DND-41 (cell line): Measurements from ENCODE around the gene FNDC3B.

Experiments
- ATAC-seq: fragments of 200-7000 bp; cut with Tn5 transposase; 3 replicates; pipeline ENCODE4 v1.9.1; 2021; ENCODE audit warnings: low read depth; ENCODE audit not compliant: insufficient read depth
- DNase-seq: peaks from one replicate; pipeline ENCODE4 v3.0.0-alpha.2; 2020
- H2AFZ ChIP-seq: 2 replicates; pipeline ENCODE4 v1.6.0; 2012; ENCODE audit warnings: low read depth, low read length
- H3K27ac ChIP-seq: 2 replicates; pipeline ENCODE4 v1.5.1; 2012; ENCODE audit warnings: low read length, inconsistent platforms
- H3K27me3 ChIP-seq: fragments of 200-600 bp; sonication (generic); 2 replicates; pipeline ENCODE4 v1.6.0; 2012; ENCODE audit warnings: low read length, mild to moderate bottlenecking, inconsistent platforms; ENCODE audit not compliant: insufficient read depth, poor library complexity
- H3K36me3 ChIP-seq: 2 replicates; pipeline ENCODE4 v1.5.1; 2012; ENCODE audit warnings: low read length, inconsistent platforms; ENCODE audit not compliant: insufficient read depth
- H3K4me1 ChIP-seq: 2 replicates; pipeline ENCODE4 v1.5.1; 2012; ENCODE audit warnings: mild to moderate bottlenecking, low read length; ENCODE audit not compliant: insufficient read depth
- H3K4me2 ChIP-seq: 2 replicates; pipeline ENCODE4 v1.6.0; 2012; ENCODE audit warnings: mild to moderate bottlenecking, moderate library complexity, low read length, inconsistent platforms; ENCODE audit not compliant: insufficient read depth
- H3K4me3 ChIP-seq, 2 experiments: fragments of 200-600 bp in 1 of 2; shearing (Covaris generic) in 1 of 2; 2 replicates each; pipeline ENCODE4 v1.5.1; 2012 to 2016; ENCODE audit warnings: inconsistent platforms in 2 of 2, low read length in 2 of 2, mild to moderate bottlenecking in 2 of 2, low read depth in 1 of 2, moderate library complexity in 1 of 2
- H3K79me2 ChIP-seq: 2 replicates; pipeline ENCODE4 v1.6.0; 2012; ENCODE audit warnings: low read length, inconsistent platforms; ENCODE audit not compliant: insufficient read depth
- H3K9ac ChIP-seq: 2 replicates; pipeline ENCODE4 v1.6.0; 2012; ENCODE audit warnings: low read depth, mild to moderate bottlenecking, inconsistent platforms, low read length, moderate library complexity
- H3K9me3 ChIP-seq: 2 replicates; pipeline ENCODE4 v1.5.1; 2012; ENCODE audit warnings: low read length, moderate library complexity, mild to moderate bottlenecking, inconsistent platforms; ENCODE audit not compliant: insufficient read depth, severe bottlenecking
- H4K20me1 ChIP-seq: 2 replicates; pipeline ENCODE4 v1.6.0; 2012; ENCODE audit warnings: low read length; ENCODE audit not compliant: insufficient read depth
- CTCF ChIP-seq: IDR thresholded peaks from 2 replicates; pipeline ENCODE4 v1.5.1; 2012; ENCODE audit warnings: borderline replicate concordance, low read length, moderate library complexity, mild to moderate bottlenecking; ENCODE audit not compliant: poor library complexity, severe bottlenecking; ENCODE audit errors: extremely low read depth
- EZH2 ChIP-seq: IDR thresholded peaks from 3 replicates; pipeline ENCODE4 v1.6.1; 2012; ENCODE audit warnings: borderline replicate concordance, low read depth, mild to moderate bottlenecking, moderate library complexity, low read length, inconsistent platforms; ENCODE audit not compliant: severe bottlenecking

The FNDC3B gene

GRCh38 chr3:172137287-172138192 lies 98.2 kb downstream of the FNDC3B start:
- H3K79me2 ChIP-seq: no peaks in the 10 kb centered on the region
- no peak overlapping the region for H3K4me3 ChIP-seq
- no peaks in the 10 kb centered on the region for H4K20me1 ChIP-seq
- no peaks in the 10 kb centered on the region for H3K9me3 ChIP-seq
- H3K4me2 ChIP-seq: no peak overlapping the region
- H3K9ac ChIP-seq: no peak overlapping the region
- H3K36me3 ChIP-seq: no peaks in the 10 kb centered on the region
- no peak overlapping the region for H2AFZ ChIP-seq
- DNase-seq: no peak
- peaks cover 5% of the 10 kb centered on the region; the same call in 1 of the 2 replicates for H3K4me1 ChIP-seq
- ATAC-seq: no peak
- H3K27me3 ChIP-seq: no peaks in the 10 kb centered on the region
- no peak overlapping the region for H3K27ac ChIP-seq
- no peak for TF ChIP-seq CTCF
- no peak for TF ChIP-seq EZH2

- TF ChIP-seq CTCF (no peak), EZH2 (no peak)
- H3K4me1 ChIP-seq: peaks cover 5% of the 10 kb centered on the region; the same call in 1 of the 2 replicates
- H3K4me2 ChIP-seq: no peak overlapping the region
- no peak overlapping the region for H2AFZ ChIP-seq
- H3K27me3 ChIP-seq: no peaks in the 10 kb centered on the region
- no peaks in the 10 kb centered on the region for H3K9me3 ChIP-seq
- no peaks in the 10 kb centered on the region for H3K36me3 ChIP-seq
- no peaks in the 10 kb centered on the region for H4K20me1 ChIP-seq
- ATAC-seq (no peak; the same call in 2 of the 3 replicates), DNase-seq (no peak)
- H3K79me2 ChIP-seq: no peaks in the 10 kb centered on the region
- no peak overlapping the region for H3K4me3 ChIP-seq
- no peak overlapping the region for H3K9ac ChIP-seq
- no peak overlapping the region for H3K27ac ChIP-seq
Observed at GRCh38 chr3:172138193-172138537, 98.8 kb downstream of the FNDC3B start.

GRCh38 chr3:172138792-172139507 lies 99.6 kb downstream of the FNDC3B start:
- H3K27me3 ChIP-seq: no peaks in the 10 kb centered on the region
- H3K36me3 ChIP-seq: no peaks in the 10 kb centered on the region
- no peak overlapping the region for H3K4me2 ChIP-seq
- H2AFZ ChIP-seq: no peak overlapping the region
- H3K4me3 ChIP-seq: no peak overlapping the region
- peaks cover 5% of the 10 kb centered on the region; the same call in 1 of the 2 replicates for H3K4me1 ChIP-seq
- no peaks in the 10 kb centered on the region for H3K9me3 ChIP-seq
- H4K20me1 ChIP-seq: no peaks in the 10 kb centered on the region
- DNase-seq (peak; percentile 9), ATAC-seq (peak; percentile 45; the same call in 2 of the 3 replicates)
- no peak overlapping the region for H3K9ac ChIP-seq
- H3K79me2 ChIP-seq: no peaks in the 10 kb centered on the region
- no peak overlapping the region for H3K27ac ChIP-seq
- no peak for TF ChIP-seq CTCF
